NCI-H345 treated with DMSO at 0.1 percent for 48 hours (cell line): ENCODE data around the gene PLAC1.

Experiments used
- DNase-seq: peaks from one replicate; lab custom pipeline; 2025; ENCODE audit not compliant: unreplicated experiment; lab: John Stamatoyannopoulos, UW

Gene PLAC1

GRCh38 chrX:134658002-134658759 is at the start of gene PLAC1:
Gene PLAC1, minus strand, starts transcription at chrX:134658471. Its CDS starts 91,789 bp downstream, at chrX:134566682.
- no peak for DNase-seq

GRCh38 chrX:134706138-134706537 is 47.9 kb upstream of the PLAC1 start:
- DNase-seq: no peak

- no peak for DNase-seq
These were observed 37.7 kb upstream of the PLAC1 start for GRCh38 chrX:134695999-134696398.

GRCh38 chrX:134694333-134695322 is 36.4 kb upstream of the PLAC1 start:
- DNase-seq: no peak

GRCh38 chrX:134693644-134694043 is 35.4 kb upstream of the PLAC1 start:
- no peak for DNase-seq

GRCh38 chrX:134692990-134693389 is 34.7 kb upstream of the PLAC1 start:
- no peak for DNase-seq

- no peak for DNase-seq
These were observed 34.0 kb upstream of the PLAC1 start for GRCh38 chrX:134692233-134692632.

GRCh38 chrX:134691453-134691852 is 33.2 kb upstream of the PLAC1 start:
- no peak for DNase-seq

- no peak for DNase-seq
These were observed 30.6 kb upstream of the PLAC1 start for GRCh38 chrX:134688839-134689238.

- no peak for DNase-seq
These were observed 30.0 kb upstream of the PLAC1 start for GRCh38 chrX:134688031-134688823.

- no peak for DNase-seq
These were observed 27.4 kb upstream of the PLAC1 start for GRCh38 chrX:134685668-134686067.

- DNase-seq: no peak
These were observed 26.7 kb upstream of the PLAC1 start for GRCh38 chrX:134684956-134685355.

GRCh38 chrX:134683351-134684005 is 25.2 kb upstream of the PLAC1 start:
- peak; percentile 45 for DNase-seq

- DNase-seq: no peak
These were observed 23.8 kb upstream of the PLAC1 start for GRCh38 chrX:134682081-134682480.

- DNase-seq: no peak
These were observed 21.4 kb upstream of the PLAC1 start for GRCh38 chrX:134679644-134680043.

- no peak for DNase-seq
These were observed 20.9 kb upstream of the PLAC1 start for GRCh38 chrX:134679221-134679620.

GRCh38 chrX:134677332-134677731 is 19.1 kb upstream of the PLAC1 start:
- no peak for DNase-seq

- DNase-seq: no peak
These were observed 18.2 kb upstream of the PLAC1 start for GRCh38 chrX:134676436-134676835.

GRCh38 chrX:134673123-134673522 is 14.9 kb upstream of the PLAC1 start:
- no peak for DNase-seq

- no peak for DNase-seq
These were observed 13.8 kb upstream of the PLAC1 start for GRCh38 chrX:134672101-134672500.

GRCh38 chrX:134671294-134671693 is 13.0 kb upstream of the PLAC1 start:
- DNase-seq: no peak
